NCI-H82 (cell line): ENCODE measurements around the gene TEK.

ENCODE experiments used
- DNase-seq: peaks from one replicate; lab custom pipeline; 2025; lab: John Stamatoyannopoulos, UW

Gene TEK

GRCh38 chr9:27179245-27179865 lies 70.3 kb downstream of the TEK start:
- no peak for DNase-seq

GRCh38 chr9:27181381-27181780 lies 72.4 kb downstream of the TEK start:
- no peak for DNase-seq

- DNase-seq, result no peak
Observed at GRCh38 chr9:27182421-27182820, 73.4 kb downstream of the TEK start.

- no peak for DNase-seq
Observed at GRCh38 chr9:27183131-27183530, 74.1 kb downstream of the TEK start.

- DNase-seq, result no peak
Observed at GRCh38 chr9:27183701-27184100, 74.7 kb downstream of the TEK start.

GRCh38 chr9:27184556-27185351 lies 75.7 kb downstream of the TEK start:
- DNase-seq, result no peak

DNA sequence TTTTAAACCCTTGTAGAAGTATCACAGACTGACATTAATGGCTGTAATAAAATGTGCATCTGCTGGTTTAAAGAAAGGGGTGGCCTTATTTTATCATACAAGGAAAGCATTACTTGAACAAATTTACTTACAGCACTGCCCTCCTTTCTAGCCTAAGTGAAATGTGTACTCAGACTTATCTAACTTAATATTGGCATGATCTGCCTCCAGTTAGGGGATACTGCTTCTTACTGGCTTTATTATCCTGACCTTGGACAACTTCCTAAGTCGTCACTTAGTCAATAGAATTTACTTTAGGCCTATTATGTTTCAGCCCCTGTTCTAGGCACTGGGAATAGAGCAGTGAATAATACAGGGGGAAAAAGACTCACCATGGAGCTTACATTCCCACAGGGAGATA lies 79.4 kb downstream of the TEK start:
- peak; percentile 0 for DNase-seq

DNA sequence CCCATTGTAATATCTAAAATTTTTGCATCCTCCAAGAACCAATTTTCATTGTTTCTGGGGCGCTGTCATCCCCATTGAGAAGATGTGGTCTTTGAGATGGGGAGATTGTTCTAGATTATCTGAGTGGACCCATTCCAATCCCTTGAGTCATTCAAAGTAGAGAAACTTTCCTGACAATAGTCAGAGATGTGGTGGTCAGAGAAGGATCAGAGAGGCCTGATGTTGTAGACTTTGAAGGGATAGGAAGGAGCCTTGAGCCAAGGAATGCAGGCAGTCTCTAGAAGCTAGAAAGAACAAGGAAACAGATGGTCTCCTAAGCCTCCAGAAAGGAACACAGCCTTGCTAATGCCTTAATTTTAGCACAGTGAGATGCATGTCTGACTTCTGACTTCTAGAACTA lies 80.4 kb downstream of the TEK start:
- no peak for DNase-seq

- DNase-seq, result no peak
Observed at GRCh38 chr9:27192291-27192960, 83.4 kb downstream of the TEK start.

DNA sequence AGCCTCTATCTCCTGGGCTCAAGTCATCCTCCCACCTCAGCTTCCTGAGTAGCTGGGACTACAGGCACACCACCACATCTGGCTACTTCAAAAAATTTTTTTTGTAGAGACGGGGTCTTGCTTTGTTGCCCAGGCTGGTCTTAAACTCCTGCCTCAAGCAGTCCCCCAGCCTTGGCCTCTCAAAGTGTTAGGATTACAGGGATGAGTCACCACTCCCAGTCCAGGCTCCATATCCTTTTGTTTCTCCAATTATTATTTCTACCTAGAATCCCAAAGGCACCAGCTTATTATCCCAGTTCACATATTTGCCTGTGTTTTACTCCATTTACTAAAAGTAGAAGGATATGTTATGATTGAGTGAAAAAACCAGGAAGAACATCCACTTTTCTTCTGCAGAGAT lies 84.9 kb downstream of the TEK start:
- DNase-seq, result no peak

GRCh38 chr9:27194401-27195091 lies 85.5 kb downstream of the TEK start:
- DNase-seq, result no peak

DNA sequence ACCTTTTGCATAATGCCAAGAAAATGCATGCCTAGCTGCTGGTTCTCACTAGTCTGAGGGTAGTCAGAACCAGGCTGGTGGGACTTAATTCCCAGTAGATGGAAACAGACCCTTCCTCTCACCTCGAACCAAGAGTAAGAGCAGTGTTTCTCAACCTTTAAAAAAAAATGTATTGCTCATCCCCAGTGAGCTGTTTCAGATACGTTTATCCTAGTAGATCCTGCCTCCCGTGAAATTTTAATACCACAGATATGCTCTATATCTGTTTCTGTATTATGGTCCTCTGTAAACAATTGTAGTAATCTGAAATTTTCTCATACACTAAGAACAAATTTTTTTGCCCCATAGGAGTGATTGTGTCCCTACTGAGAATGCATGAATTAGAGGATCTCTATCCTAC lies 86.2 kb downstream of the TEK start:
- DNase-seq, result no peak

GRCh38 chr9:27196383-27196782 lies 87.4 kb downstream of the TEK start:
- no peak for DNase-seq

- peak; percentile 7 for DNase-seq
Observed at GRCh38 chr9:27198190-27198589, 89.2 kb downstream of the TEK start.

- peak; percentile 12 for DNase-seq
Observed at GRCh38 chr9:27202056-27202455, 93.0 kb downstream of the TEK start.

DNA sequence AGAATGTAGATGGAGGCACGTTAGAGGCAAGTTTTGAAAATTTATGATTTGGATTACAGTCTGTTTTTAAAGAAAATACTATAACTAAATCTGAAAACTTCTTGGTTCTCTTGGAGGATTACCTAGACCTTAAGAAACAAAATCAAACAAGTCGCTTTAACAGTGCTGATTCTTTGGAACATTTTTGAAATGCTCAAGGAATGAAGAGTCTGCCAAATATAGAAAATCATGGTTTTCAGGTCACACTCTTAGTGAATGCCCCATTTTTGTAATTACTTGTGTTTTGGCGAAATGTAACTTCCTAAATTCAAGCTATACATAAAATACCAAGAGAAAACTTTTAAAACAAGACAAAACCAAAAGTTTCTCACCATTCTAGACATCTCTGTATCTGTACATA lies 94.8 kb downstream of the TEK start:
- no peak for DNase-seq

GRCh38 chr9:27204578-27204977 lies 95.6 kb downstream of the TEK start:
- no peak for DNase-seq

GRCh38 chr9:27205198-27205597 lies 96.2 kb downstream of the TEK start:
- no peak for DNase-seq

GRCh38 chr9:27206041-27206440 lies 97.0 kb downstream of the TEK start:
- DNase-seq, result no peak

DNA sequence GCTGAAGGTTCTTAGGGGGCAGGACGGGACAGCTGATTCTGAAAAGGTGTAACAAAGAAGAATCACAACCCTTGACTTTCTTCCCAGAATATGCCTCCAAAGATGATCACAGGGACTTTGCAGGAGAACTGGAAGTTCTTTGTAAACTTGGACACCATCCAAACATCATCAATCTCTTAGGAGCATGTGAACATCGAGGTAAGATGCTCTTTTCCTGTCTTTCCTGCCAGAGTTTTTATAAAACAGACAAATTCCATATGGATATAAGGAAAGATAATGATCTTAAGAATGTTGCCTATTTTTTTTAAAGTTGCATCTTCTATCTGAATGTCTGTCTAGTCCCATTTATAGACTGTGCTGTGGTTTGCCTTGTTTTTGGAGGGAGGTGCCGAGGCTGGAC lies 100.0 kb downstream of the TEK start:
- no peak for DNase-seq

DNA sequence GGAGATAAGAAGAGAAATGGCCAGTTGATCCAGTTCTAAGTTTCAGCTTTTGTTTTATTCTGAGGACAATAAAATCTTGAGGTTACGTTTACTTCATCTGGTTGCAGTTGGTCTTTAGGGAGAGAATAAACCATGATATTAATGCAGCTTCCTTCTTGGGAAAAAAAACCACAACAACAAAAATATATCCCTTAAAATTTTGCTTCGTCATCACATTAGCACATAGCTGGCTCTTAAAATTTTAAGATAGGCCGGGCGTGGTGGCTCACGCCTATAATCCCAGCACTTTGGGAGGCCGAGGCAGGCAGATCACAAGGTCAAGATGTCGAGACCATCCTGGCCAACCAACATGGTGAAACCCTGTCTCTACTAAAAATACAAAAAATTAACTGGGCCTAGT lies 101.6 kb downstream of the TEK start:
- no peak for DNase-seq

DNA sequence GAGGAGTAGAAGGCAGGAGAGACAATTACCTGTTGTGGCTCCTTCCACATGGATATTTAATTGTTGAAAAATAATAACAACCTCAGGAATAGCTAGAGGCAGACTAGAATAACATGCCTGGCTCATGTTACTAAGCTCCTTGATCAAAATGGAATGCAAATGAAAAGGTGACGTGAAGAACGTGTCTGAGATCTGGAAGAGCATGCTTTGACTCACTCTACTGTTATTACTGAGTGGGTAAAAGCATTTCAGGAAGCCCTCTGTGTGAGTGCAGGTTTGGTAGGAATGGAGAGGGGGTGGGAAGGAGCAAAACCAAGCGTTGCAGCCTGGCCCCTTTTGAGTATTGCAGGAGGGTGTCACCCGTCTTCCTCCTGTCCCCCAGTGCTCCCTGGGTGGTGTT lies 103.2 kb downstream of the TEK start:
- no peak for DNase-seq

DNA sequence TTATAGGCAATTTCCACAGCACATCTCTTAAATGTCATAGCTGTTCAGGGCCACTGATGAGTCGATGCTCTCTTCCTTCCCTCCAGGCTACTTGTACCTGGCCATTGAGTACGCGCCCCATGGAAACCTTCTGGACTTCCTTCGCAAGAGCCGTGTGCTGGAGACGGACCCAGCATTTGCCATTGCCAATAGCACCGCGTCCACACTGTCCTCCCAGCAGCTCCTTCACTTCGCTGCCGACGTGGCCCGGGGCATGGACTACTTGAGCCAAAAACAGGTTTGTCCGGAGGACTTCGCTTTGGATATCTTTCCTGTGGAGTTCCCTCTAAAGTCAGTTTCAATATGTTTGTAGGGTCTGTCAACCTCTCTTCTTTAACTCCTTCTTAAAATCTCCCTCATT lies 103.6 kb downstream of the TEK start:
- no peak for DNase-seq
